ENCODE data around the gene NRXN3. TPM values are rescaled to one million over a fixed set of nuclear protein-coding genes. Genes with fewer than 3 reads are reported as not detected.
A peak's percentile ranks its signal among the peaks of the same experiment; 100 is the strongest.

The NRXN3 gene
- total RNA-seq, 1 donor from 2014 or later, result 38.1 TPM

- intact Hi-C loops (cut with DNase I), result no loop called here
- DNase-seq (ENCODE audit: low spot score) (no peak), ATAC-seq (no peak)
These were observed 1182.0 kb downstream of the NRXN3 start for GRCh38 chr14:79352076-79352630.

- DNase-seq (ENCODE audit: low spot score) (no peak), ATAC-seq (no peak)
- intact Hi-C loops (cut with DNase I), result no loop called here
These were observed 1184.2 kb downstream of the NRXN3 start for GRCh38 chr14:79354336-79354735.

- ATAC-seq, result no peak
- intact Hi-C loops (cut with DNase I), result no loop called here
- no peak for DNase-seq (ENCODE audit: low spot score)
These were observed 1185.9 kb downstream of the NRXN3 start for GRCh38 chr14:79356040-79356439.

GRCh38 chr14:79357307-79357706 is 1187.1 kb downstream of the NRXN3 start:
- no peak for DNase-seq (ENCODE audit: low spot score)
- intact Hi-C loops (cut with DNase I), result no loop called here
- no peak for ATAC-seq

- intact Hi-C loops (cut with DNase I), result no loop called here
- no peak for ATAC-seq
- DNase-seq (ENCODE audit: low spot score), result no peak
These were observed 1193.1 kb downstream of the NRXN3 start for GRCh38 chr14:79363291-79363690.

GRCh38 chr14:79369359-79370332 is 1199.5 kb downstream of the NRXN3 start:
- no peak for DNase-seq (ENCODE audit: low spot score)
- no peak for ATAC-seq

GRCh38 chr14:79370969-79371368 is 1200.8 kb downstream of the NRXN3 start:
- ATAC-seq (no peak), DNase-seq (ENCODE audit: low spot score) (no peak)
- intact Hi-C loops (cut with DNase I), result no loop called here

More at GRCh38 chr14:79369359-79370332, 1199.5 kb downstream of the NRXN3 start:
- intact Hi-C loops (cut with DNase I), result no loop called here

- DNase-seq (ENCODE audit: low spot score), result no peak
- intact Hi-C loops (cut with DNase I), result no loop called here
- no peak for ATAC-seq
These were observed 1203.3 kb downstream of the NRXN3 start for GRCh38 chr14:79373451-79373850.

GRCh38 chr14:79375356-79375755 is 1205.2 kb downstream of the NRXN3 start:
- DNase-seq (ENCODE audit: low spot score), result no peak
- intact Hi-C loops (cut with DNase I), result no loop called here
- no peak for ATAC-seq

GRCh38 chr14:79376557-79376956 is 1206.4 kb downstream of the NRXN3 start:
- no peak for DNase-seq (ENCODE audit: low spot score)
- no peak for ATAC-seq
- intact Hi-C loops (cut with DNase I), result no loop called here

- intact Hi-C loops (cut with DNase I), result no loop called here
- no peak for ATAC-seq
- DNase-seq (ENCODE audit: low spot score), result no peak
These were observed 1207.8 kb downstream of the NRXN3 start for GRCh38 chr14:79378020-79378419.

- intact Hi-C loops (cut with DNase I), result no loop called here
- DNase-seq (ENCODE audit: low spot score) (no peak), ATAC-seq (no peak)
These were observed 1209.1 kb downstream of the NRXN3 start for GRCh38 chr14:79379266-79379665.

- no peak for DNase-seq (ENCODE audit: low spot score)
- intact Hi-C loops (cut with DNase I), result no loop called here
- no peak for ATAC-seq
These were observed 1212.9 kb downstream of the NRXN3 start for GRCh38 chr14:79383031-79383430.

GRCh38 chr14:79383475-79383874 is 1213.3 kb downstream of the NRXN3 start:
- DNase-seq (ENCODE audit: low spot score) (no peak), ATAC-seq (no peak)
- intact Hi-C loops (cut with DNase I), result no loop called here

GRCh38 chr14:79395061-79395460 is 1224.9 kb downstream of the NRXN3 start:
- intact Hi-C loops (cut with DNase I), result loop anchor here (10.0 kb wide), 1 partner anchor 400 kb away; no protein-coding TSS in a partner anchor
- DNase-seq (ENCODE audit: low spot score), result no peak
- peak; percentile 34 for ATAC-seq

GRCh38 chr14:79404874-79405511 is 1234.8 kb downstream of the NRXN3 start:
- intact Hi-C loops (cut with DNase I), result no loop called here
- no peak for DNase-seq (ENCODE audit: low spot score)
- ATAC-seq, result no peak

- intact Hi-C loops (cut with DNase I), result no loop called here
- DNase-seq (ENCODE audit: low spot score) (no peak), ATAC-seq (no peak)
These were observed 1235.3 kb downstream of the NRXN3 start for GRCh38 chr14:79405512-79405910.

- DNase-seq (ENCODE audit: low spot score) (no peak), ATAC-seq (no peak)
- intact Hi-C loops (cut with DNase I), result no loop called here
These were observed 1237.4 kb downstream of the NRXN3 start for GRCh38 chr14:79407572-79407971.

GRCh38 chr14:79408696-79409095 is 1238.5 kb downstream of the NRXN3 start:
- DNase-seq (ENCODE audit: low spot score) (no peak), ATAC-seq (no peak)
- intact Hi-C loops (cut with DNase I), result no loop called here

Measured in sciatic nerve (tissue), 2 donors.